CD4-positive, alpha-beta T cell (primary cell): ENCODE results near the gene NHSL2. TPM values are rescaled to one million over a fixed set of nuclear protein-coding genes. Genes with fewer than 3 reads are reported as not detected.

Source experiments
- ATAC-seq: fragments of 200-7000 bp; cut with Tn5 transposase; one replicate; pipeline ENCODE4 v1.10.0; 2022; ENCODE audit warnings: mild to moderate bottlenecking; ENCODE audit not compliant: poor library complexity
- CTCF ChIA-PET: fragments of 350-600 bp; sonication (Branson Sonifier 250); formaldehyde crosslinking; loops from one replicate; lab custom pipeline; 2021; ENCODE audit warnings: antibody characterized with exemption, inconsistent platforms; lab: Charles Lee
- POLR2A ChIA-PET: fragments of 350-600 bp; sonication (Branson Sonifier 250); formaldehyde crosslinking; loops from one replicate; lab custom pipeline; 2021; ENCODE audit warnings: antibody characterized with exemption, inconsistent platforms; lab: Charles Lee
- DNase-seq, 14 experiments: peaks; one replicate each; pipeline ENCODE4 v3.0.0-alpha.2; 2013 to 2020; ENCODE audit warnings: mixed read lengths in 2 of 14
- H3K27ac ChIP-seq, 2 donors: one replicate each; pipeline versions ENCODE4 v1.5.1 to v1.7.0; 2013; ENCODE audit warnings: low read length in 2 of 2, low read depth in 1 of 2, mild to moderate bottlenecking in 1 of 2
- H3K27me3 ChIP-seq, 2 experiments: 1 replicate in 1 of 2; 2 replicates in 1 of 2; pipeline versions ENCODE4 v1.6.1 to v1.7.0; 2013; ENCODE audit warnings: low read length in 2 of 2, control low read depth in 1 of 2, mild to moderate bottlenecking in 1 of 2, moderate library complexity in 1 of 2; ENCODE audit not compliant: insufficient read depth in 2 of 2, control insufficient read depth in 1 of 2
- H3K36me3 ChIP-seq: one replicate; pipeline ENCODE4 v1.6.1; 2013; ENCODE audit warnings: low read length, control low read depth; ENCODE audit not compliant: insufficient read depth
- H3K4me1 ChIP-seq: one replicate; pipeline ENCODE4 v1.6.1; 2013; ENCODE audit warnings: low read length, control low read depth; ENCODE audit not compliant: insufficient read depth
- H3K4me3 ChIP-seq: one replicate; pipeline ENCODE4 v1.5.1; 2013; ENCODE audit warnings: mild to moderate bottlenecking, low read length, moderate library complexity
- H3K9me3 ChIP-seq, 2 experiments: 1 replicate in 1 of 2; 2 replicates in 1 of 2; pipeline versions ENCODE4 v1.6.1 to v1.7.0; 2013; ENCODE audit warnings: low read length in 2 of 2, mild to moderate bottlenecking in 2 of 2, control low read depth in 1 of 2, moderate library complexity in 1 of 2; ENCODE audit not compliant: control insufficient read depth in 1 of 2, insufficient read depth in 1 of 2
- H3K27ac Mint-ChIP-seq: one replicate; pipeline ENCODE4 v1.8.0; 2020; ENCODE audit warnings: mixed read lengths
- H3K27me3 Mint-ChIP-seq: one replicate; pipeline ENCODE4 v1.8.0; 2021; ENCODE audit warnings: mixed read lengths
- H3K36me3 Mint-ChIP-seq: one replicate; pipeline ENCODE4 v1.8.0; 2021; ENCODE audit warnings: low read depth, mixed read lengths
- H3K4me1 Mint-ChIP-seq: one replicate; pipeline ENCODE4 v1.8.0; 2021; ENCODE audit warnings: low read depth, mixed read lengths
- H3K4me3 Mint-ChIP-seq: one replicate; pipeline ENCODE4 v1.8.0; 2020; ENCODE audit warnings: mild to moderate bottlenecking, mixed read lengths
- H3K9me3 Mint-ChIP-seq: one replicate; pipeline ENCODE4 v1.8.0; 2020; ENCODE audit warnings: mixed read lengths
- intact Hi-C, 2 experiments: fragments of 100-400 bp; cut with DNase I in 1 of 2; cut with micrococcal nuclease in 1 of 2; formaldehyde crosslinking; loops; one replicate each; pipeline versions ENCODE4 v1.15.1 to v1.9.0; 2023 to 2025; cut with DNase I, micrococcal nuclease
- total RNA-seq, 174 experiments: library from RNA in 2 of 174; stranded (reverse) in 2 of 174; gene quantifications; one replicate each; pipeline ENCODE4 v1.2.3 and lab custom pipeline; 2021 to 2026
- TF ChIP-seq, protein P1 (sequence below): fragments of 200-600 bp; IDR thresholded peaks from one replicate; pipeline ENCODE4 v1.8.0; 2022; ENCODE audit warnings: antibody characterized with exemption, mild to moderate bottlenecking

Gene NHSL2
- total RNA-seq, 2 experiments from 2014 or later = 1.3 to 1.5 TPM

DNA sequence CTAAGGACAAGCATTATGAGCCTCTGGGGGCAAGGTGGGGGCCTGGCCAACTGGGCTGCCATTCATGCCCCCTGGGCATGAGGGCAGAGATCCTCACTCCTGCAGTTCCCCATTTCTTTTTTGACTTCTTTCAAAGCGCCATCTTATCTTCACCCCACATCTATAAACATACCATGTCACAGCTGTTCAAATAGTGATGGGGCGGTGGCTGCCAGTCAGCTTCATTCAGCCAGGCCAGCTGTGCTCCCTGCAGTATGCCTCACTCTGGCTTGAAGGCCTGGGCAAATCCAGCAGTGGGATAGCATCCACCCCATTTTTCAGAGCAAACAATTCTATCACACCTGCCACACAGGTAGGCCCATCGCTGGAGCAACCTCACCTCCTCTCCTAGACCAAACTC is 85.5 kb downstream of the NHSL2 start:
- TF ChIP-seq, protein P1, sequence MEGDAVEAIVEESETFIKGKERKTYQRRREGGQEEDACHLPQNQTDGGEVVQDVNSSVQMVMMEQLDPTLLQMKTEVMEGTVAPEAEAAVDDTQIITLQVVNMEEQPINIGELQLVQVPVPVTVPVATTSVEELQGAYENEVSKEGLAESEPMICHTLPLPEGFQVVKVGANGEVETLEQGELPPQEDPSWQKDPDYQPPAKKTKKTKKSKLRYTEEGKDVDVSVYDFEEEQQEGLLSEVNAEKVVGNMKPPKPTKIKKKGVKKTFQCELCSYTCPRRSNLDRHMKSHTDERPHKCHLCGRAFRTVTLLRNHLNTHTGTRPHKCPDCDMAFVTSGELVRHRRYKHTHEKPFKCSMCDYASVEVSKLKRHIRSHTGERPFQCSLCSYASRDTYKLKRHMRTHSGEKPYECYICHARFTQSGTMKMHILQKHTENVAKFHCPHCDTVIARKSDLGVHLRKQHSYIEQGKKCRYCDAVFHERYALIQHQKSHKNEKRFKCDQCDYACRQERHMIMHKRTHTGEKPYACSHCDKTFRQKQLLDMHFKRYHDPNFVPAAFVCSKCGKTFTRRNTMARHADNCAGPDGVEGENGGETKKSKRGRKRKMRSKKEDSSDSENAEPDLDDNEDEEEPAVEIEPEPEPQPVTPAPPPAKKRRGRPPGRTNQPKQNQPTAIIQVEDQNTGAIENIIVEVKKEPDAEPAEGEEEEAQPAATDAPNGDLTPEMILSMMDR = no peak
- intact Hi-C loops = no loop called here
- H3K9me3 Mint-ChIP-seq = no peaks in the 10 kb centered on the region
- H3K27ac Mint-ChIP-seq = no peak overlapping the region
- no peaks in the 10 kb centered on the region for H3K27me3 Mint-ChIP-seq
- H3K36me3 ChIP-seq = no peaks in the 10 kb centered on the region
- no peak overlapping the region for H3K27ac ChIP-seq
- H3K36me3 Mint-ChIP-seq = no peaks in the 10 kb centered on the region
- H3K4me1 ChIP-seq = peaks cover 25% of the 10 kb centered on the region
- H3K4me3 ChIP-seq = no peak overlapping the region
- POLR2A ChIA-PET = no interaction called here
- CTCF ChIA-PET = no interaction called here
- ATAC-seq = no peak
- peaks cover 12% of the 10 kb centered on the region for H3K4me1 Mint-ChIP-seq
- no peaks in the 10 kb centered on the region for H3K9me3 ChIP-seq
- DNase-seq = no peak
- H3K4me3 Mint-ChIP-seq = no peak overlapping the region
- H3K27me3 ChIP-seq = no peaks in the 10 kb centered on the region

DNA sequence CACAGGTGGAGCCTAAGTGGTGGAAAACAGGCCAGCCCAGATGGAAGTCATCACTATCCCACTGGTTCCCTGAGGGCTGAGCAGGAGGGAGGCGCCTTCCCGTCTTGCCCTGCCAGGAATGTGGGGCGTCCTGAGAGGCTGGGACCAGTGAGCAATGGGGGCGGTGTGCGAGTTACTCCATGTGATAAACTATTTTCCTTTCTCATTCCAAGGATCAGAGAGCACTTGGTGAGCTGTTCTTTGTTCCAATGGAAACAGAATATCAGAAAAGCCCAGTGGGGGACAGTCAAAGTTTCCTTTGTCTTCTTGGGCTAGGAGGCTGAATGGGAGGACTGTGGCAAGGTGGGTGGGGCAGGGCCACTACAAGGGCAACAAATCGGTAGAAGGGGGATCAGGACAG is 86.2 kb downstream of the NHSL2 start:
- H3K4me1 Mint-ChIP-seq = peaks cover 11% of the 10 kb centered on the region
- no peaks in the 10 kb centered on the region for H3K27me3 Mint-ChIP-seq
- ATAC-seq (no peak), DNase-seq (no peak)
- Histone ChIP-seq H3K27ac (no peak overlapping the region), H3K9me3 (no peaks in the 10 kb centered on the region), H3K27me3 (no peaks in the 10 kb centered on the region), H3K4me3 (no peak overlapping the region), H3K36me3 (no peaks in the 10 kb centered on the region), H3K4me1 (peaks cover 19% of the 10 kb centered on the region)
- H3K27ac Mint-ChIP-seq = no peak overlapping the region
- ChIA-PET CTCF (no interaction called here), POLR2A (no interaction called here)
- intact Hi-C loops = no loop called here
- no peak overlapping the region for H3K4me3 Mint-ChIP-seq
- H3K9me3 Mint-ChIP-seq = no peaks in the 10 kb centered on the region
- no peaks in the 10 kb centered on the region for H3K36me3 Mint-ChIP-seq
- TF ChIP-seq, protein P1 = no peak

DNA sequence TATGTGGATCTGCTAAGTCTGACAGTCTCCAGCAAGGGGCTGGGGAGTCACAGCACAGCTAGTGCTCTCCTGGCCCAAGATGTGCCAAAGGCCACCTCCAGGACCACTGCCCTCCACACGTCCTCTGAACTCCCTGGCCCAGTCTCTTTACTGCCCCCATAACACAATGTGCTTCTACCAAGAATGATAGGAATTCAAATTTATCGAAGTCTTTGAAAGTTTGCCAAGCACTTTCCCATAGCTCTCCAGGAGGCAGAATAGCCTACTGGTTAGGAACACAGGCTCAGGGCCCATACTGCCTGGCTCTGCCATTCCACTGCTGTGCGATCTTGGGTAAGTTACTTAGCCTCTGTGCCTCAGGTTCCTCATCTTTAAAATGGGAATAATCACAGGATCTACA is 86.7 kb downstream of the NHSL2 start:
- intact Hi-C loops = no loop called here
- no peak overlapping the region for H3K27ac Mint-ChIP-seq
- H3K4me3 Mint-ChIP-seq = no peak overlapping the region
- Histone ChIP-seq H3K9me3 (no peaks in the 10 kb centered on the region), H3K36me3 (no peaks in the 10 kb centered on the region), H3K27ac (no peak overlapping the region), H3K4me3 (no peak overlapping the region), H3K27me3 (no peaks in the 10 kb centered on the region), H3K4me1 (peaks cover 15% of the 10 kb centered on the region)
- peaks cover 6% of the 10 kb centered on the region for H3K4me1 Mint-ChIP-seq
- DNase-seq = no peak
- TF ChIP-seq, protein P1 = no peak
- H3K36me3 Mint-ChIP-seq = no peaks in the 10 kb centered on the region
- no peaks in the 10 kb centered on the region for H3K9me3 Mint-ChIP-seq
- H3K27me3 Mint-ChIP-seq = no peaks in the 10 kb centered on the region
- POLR2A ChIA-PET = no interaction called here
- CTCF ChIA-PET = no interaction called here
- no peak for ATAC-seq
